ENCODE data around the gene NCKAP1. TPM values are rescaled to one million over a fixed set of nuclear protein-coding genes. Genes with fewer than 3 reads are reported as not detected.

The NCKAP1 gene
- total and polyA plus RNA-seq, 2 donors from 2014 or later, result 45.4 to 140 TPM

DNA sequence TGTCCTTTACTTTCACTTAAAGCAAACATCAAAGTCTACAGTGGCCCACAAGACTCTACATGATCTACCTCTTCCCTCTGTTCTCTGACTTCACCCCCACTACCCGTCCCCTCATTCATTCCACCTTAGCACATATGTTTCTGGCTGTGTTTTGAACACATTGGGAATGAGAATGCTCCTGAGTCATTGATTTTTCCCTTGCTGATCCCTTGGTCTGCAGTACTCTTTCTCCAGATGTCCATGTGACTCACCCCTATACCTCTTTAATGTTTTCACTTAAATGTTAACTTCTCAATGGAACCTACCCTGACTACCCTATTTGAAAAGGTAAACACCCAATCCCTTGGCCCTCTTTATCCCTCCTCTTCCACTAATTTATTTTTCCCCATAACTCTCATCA lies 141.1 kb downstream of the NCKAP1 start:
- H3K4me1 ChIP-seq (ENCODE audit: control insufficient read depth in 2 of 3, insufficient read depth in 2 of 3, low read depth in 1 of 3, low read length in 3 of 3), result no peaks in the 10 kb centered on the region
- intact Hi-C loops (cut with DNase I), result no loop called here
- peaks cover 0 to 7% (median 0%) of the 10 kb centered on the region in 3 donors for H3K9me3 ChIP-seq (ENCODE audit: control insufficient read depth in 2 of 3, insufficient read depth in 1 of 3, low read length in 3 of 3)
- no peak overlapping the region for H3K4me3 ChIP-seq (ENCODE audit: low read length in 3 of 3)
- H3K27me3 ChIP-seq (ENCODE audit: control insufficient read depth, insufficient read depth, low read length), result no peaks in the 10 kb centered on the region
- H3K27ac ChIP-seq (ENCODE audit: low read depth in 2 of 2, low read length in 2 of 2), result no peak overlapping the region
- DNase-seq, result no peak
- TF ChIP-seq, protein P1, sequence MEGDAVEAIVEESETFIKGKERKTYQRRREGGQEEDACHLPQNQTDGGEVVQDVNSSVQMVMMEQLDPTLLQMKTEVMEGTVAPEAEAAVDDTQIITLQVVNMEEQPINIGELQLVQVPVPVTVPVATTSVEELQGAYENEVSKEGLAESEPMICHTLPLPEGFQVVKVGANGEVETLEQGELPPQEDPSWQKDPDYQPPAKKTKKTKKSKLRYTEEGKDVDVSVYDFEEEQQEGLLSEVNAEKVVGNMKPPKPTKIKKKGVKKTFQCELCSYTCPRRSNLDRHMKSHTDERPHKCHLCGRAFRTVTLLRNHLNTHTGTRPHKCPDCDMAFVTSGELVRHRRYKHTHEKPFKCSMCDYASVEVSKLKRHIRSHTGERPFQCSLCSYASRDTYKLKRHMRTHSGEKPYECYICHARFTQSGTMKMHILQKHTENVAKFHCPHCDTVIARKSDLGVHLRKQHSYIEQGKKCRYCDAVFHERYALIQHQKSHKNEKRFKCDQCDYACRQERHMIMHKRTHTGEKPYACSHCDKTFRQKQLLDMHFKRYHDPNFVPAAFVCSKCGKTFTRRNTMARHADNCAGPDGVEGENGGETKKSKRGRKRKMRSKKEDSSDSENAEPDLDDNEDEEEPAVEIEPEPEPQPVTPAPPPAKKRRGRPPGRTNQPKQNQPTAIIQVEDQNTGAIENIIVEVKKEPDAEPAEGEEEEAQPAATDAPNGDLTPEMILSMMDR (IDR thresholded peaks at IDR 0.05; ENCODE audit: borderline replicate concordance, extremely low read depth, insufficient read depth), result no peak
- H3K36me3 ChIP-seq (ENCODE audit: control insufficient read depth in 2 of 3, insufficient read depth in 3 of 3, low read length in 3 of 3), result no peaks in the 10 kb centered on the region
- H3K9ac ChIP-seq (ENCODE audit: low read length in 3 of 3), result no peak overlapping the region
- no peak for FAIRE-seq

DNA sequence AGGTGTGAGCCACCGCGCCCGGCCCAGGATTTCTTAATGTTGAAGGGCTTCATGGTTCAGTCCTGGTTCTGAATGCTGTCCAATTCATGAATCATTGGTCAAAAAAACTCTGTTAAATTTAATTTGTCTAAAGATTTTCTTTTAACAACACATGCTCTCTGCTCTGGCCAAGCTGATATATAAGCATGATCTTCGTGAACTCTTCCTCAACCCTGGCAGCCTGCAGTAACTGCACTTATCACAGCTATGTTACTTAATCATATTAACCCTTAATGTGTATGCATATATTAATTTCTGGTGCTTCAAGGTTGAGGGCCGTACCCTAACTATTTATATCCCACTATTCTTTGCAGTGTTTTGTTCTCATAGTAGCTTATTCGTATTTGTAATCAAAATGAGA lies 142.5 kb downstream of the NCKAP1 start:
- no peak overlapping the region for H3K27ac ChIP-seq (ENCODE audit: low read depth in 2 of 2, low read length in 2 of 2)
- no peak overlapping the region for H3K9ac ChIP-seq (ENCODE audit: low read length in 3 of 3)
- intact Hi-C loops (cut with DNase I), result no loop called here
- FAIRE-seq, result no peak
- no peaks in the 10 kb centered on the region for H3K4me1 ChIP-seq (ENCODE audit: control insufficient read depth in 2 of 3, insufficient read depth in 2 of 3, low read depth in 1 of 3, low read length in 3 of 3)
- no peaks in the 10 kb centered on the region for H3K27me3 ChIP-seq (ENCODE audit: control insufficient read depth, insufficient read depth, low read length)
- peaks cover 0 to 7% (median 0%) of the 10 kb centered on the region in 3 donors for H3K9me3 ChIP-seq (ENCODE audit: control insufficient read depth in 2 of 3, insufficient read depth in 1 of 3, low read length in 3 of 3)
- no peak overlapping the region for H3K4me3 ChIP-seq (ENCODE audit: low read length in 3 of 3)
- TF ChIP-seq, protein P1 (IDR thresholded peaks at IDR 0.05; ENCODE audit: borderline replicate concordance, extremely low read depth, insufficient read depth), result no peak
- no peaks in the 10 kb centered on the region for H3K36me3 ChIP-seq (ENCODE audit: control insufficient read depth in 2 of 3, insufficient read depth in 3 of 3, low read length in 3 of 3)
- no peak for DNase-seq

DNA sequence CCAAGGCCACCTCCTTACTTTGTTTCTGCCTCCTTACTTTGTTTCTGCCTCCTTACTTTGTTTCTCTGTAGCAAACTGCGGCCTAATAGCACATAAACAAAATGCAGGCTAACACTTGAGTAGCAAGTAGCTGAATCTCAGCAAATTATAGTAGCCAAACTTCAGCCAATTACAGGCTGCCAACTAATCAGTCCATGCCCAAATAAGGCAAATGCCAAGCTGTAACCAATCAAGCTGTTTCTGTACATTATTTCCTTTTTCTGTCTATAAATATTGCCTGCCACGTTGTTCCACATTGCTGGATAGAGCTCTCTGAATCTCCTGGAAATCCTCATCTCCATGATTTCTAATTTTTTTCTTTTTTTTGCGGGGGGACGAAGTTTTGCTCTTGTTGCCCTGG lies 143.1 kb downstream of the NCKAP1 start:
- Histone ChIP-seq H3K4me3 (ENCODE audit: low read length in 3 of 3) (no peak overlapping the region), H3K27me3 (ENCODE audit: control insufficient read depth, insufficient read depth, low read length) (no peaks in the 10 kb centered on the region), H3K36me3 (ENCODE audit: control insufficient read depth in 2 of 3, insufficient read depth in 3 of 3, low read length in 3 of 3) (no peaks in the 10 kb centered on the region), H3K9ac (ENCODE audit: low read length in 3 of 3) (no peak overlapping the region), H3K4me1 (ENCODE audit: control insufficient read depth in 2 of 3, insufficient read depth in 2 of 3, low read depth in 1 of 3, low read length in 3 of 3) (no peaks in the 10 kb centered on the region), H3K9me3 (ENCODE audit: control insufficient read depth in 2 of 3, insufficient read depth in 1 of 3, low read length in 3 of 3) (peaks cover 0 to 7% (median 0%) of the 10 kb centered on the region in 3 donors), H3K27ac (ENCODE audit: low read depth in 2 of 2, low read length in 2 of 2) (no peak overlapping the region)
- FAIRE-seq (no peak), DNase-seq (no peak)
- intact Hi-C loops (cut with DNase I), result no loop called here
- TF ChIP-seq, protein P1 (IDR thresholded peaks at IDR 0.05; ENCODE audit: borderline replicate concordance, extremely low read depth, insufficient read depth), result no peak

DNA sequence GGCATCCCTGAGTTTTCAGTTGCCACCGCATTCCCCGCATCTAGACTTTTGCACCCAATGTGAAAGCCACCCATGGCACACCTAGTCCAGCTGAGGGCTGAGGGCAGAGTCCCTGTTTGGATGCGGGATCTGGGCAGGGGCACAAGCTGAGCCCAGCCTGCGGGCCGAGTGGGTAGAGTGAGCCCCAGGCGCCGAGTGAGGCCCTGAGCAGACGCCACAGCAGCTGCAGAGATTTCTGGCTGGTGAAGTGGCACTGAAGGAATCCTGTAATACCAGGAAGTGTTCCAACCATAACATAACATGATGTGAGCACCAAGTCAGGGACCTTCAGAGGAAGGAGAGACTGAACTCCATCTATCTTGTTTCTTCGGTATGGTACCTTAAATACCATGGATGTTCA lies 144.1 kb downstream of the NCKAP1 start:
- Histone ChIP-seq H3K27me3 (ENCODE audit: control insufficient read depth, insufficient read depth, low read length) (no peaks in the 10 kb centered on the region), H3K4me3 (ENCODE audit: low read length in 3 of 3) (no peak overlapping the region), H3K36me3 (ENCODE audit: control insufficient read depth in 2 of 3, insufficient read depth in 3 of 3, low read length in 3 of 3) (no peaks in the 10 kb centered on the region), H3K4me1 (ENCODE audit: control insufficient read depth in 2 of 3, insufficient read depth in 2 of 3, low read depth in 1 of 3, low read length in 3 of 3) (no peaks in the 10 kb centered on the region), H3K9ac (ENCODE audit: low read length in 3 of 3) (no peak overlapping the region), H3K9me3 (ENCODE audit: control insufficient read depth in 2 of 3, insufficient read depth in 1 of 3, low read length in 3 of 3) (peaks cover 0 to 7% (median 0%) of the 10 kb centered on the region in 3 donors), H3K27ac (ENCODE audit: low read depth in 2 of 2, low read length in 2 of 2) (no peak overlapping the region)
- FAIRE-seq (no peak), DNase-seq (no peak)
- intact Hi-C loops (cut with DNase I), result no loop called here
- TF ChIP-seq, protein P1 (IDR thresholded peaks at IDR 0.05; ENCODE audit: borderline replicate concordance, extremely low read depth, insufficient read depth), result no peak
